Osteocyte (in vitro differentiated cells): ENCODE results near the gene RTF2. TPM values are rescaled to one million over a fixed set of nuclear protein-coding genes. Genes with fewer than 3 reads are reported as not detected.

Source experiments
- DNase-seq: peaks from one replicate; pipeline ENCODE4 v3.0.0; 2021; ENCODE audit warnings: mixed read lengths; ENCODE audit not compliant: unreplicated experiment; ENCODE audit errors: extremely low spot score
- H3K27ac Mint-ChIP-seq: one replicate; pipeline ENCODE4 v1.8.0; 2021; ENCODE audit warnings: mild to moderate bottlenecking, mixed read lengths; ENCODE audit not compliant: unreplicated experiment
- H3K27me3 Mint-ChIP-seq: one replicate; pipeline ENCODE4 v1.8.0; 2021; ENCODE audit warnings: mixed read lengths; ENCODE audit not compliant: unreplicated experiment
- H3K36me3 Mint-ChIP-seq: one replicate; pipeline ENCODE4 v1.8.0; 2021; ENCODE audit warnings: mixed read lengths; ENCODE audit not compliant: unreplicated experiment
- H3K4me1 Mint-ChIP-seq: one replicate; pipeline ENCODE4 v1.8.0; 2021; ENCODE audit warnings: mixed read lengths; ENCODE audit not compliant: unreplicated experiment
- H3K4me3 Mint-ChIP-seq: one replicate; pipeline ENCODE4 v1.8.0; 2021; ENCODE audit warnings: mild to moderate bottlenecking, moderate library complexity, mixed read lengths; ENCODE audit not compliant: unreplicated experiment
- H3K9me3 Mint-ChIP-seq: one replicate; pipeline ENCODE4 v1.8.0; 2021; ENCODE audit warnings: mixed read lengths; ENCODE audit not compliant: unreplicated experiment
- CTCF ChIP-seq: fragments of 200-600 bp; sonication (generic); IDR thresholded peaks from 2 replicates; pipeline ENCODE4 v1.5.0; 2021; ENCODE audit warnings: antibody characterized with exemption, mild to moderate bottlenecking, moderate library complexity
- total RNA-seq: library from RNA; stranded (reverse); gene quantifications from 2 replicates; pipeline ENCODE4 v1.2.1, GENCODE V29; 2021

Gene RTF2
- total RNA-seq, 1 donor from 2014 or later = 85.8 TPM

- peak overlapping the region; percentile 100 for H3K4me3 Mint-ChIP-seq
- no peaks in the 10 kb centered on the region for H3K9me3 Mint-ChIP-seq
- TF ChIP-seq CTCF = no peak
- H3K4me1 Mint-ChIP-seq = peaks cover 19% of the 10 kb centered on the region
- peaks cover 3% of the 10 kb centered on the region for H3K36me3 Mint-ChIP-seq
- no peak for DNase-seq
- peaks cover 6% of the 10 kb centered on the region for H3K27me3 Mint-ChIP-seq
- peak overlapping the region; percentile 99 for H3K27ac Mint-ChIP-seq
These were observed 485 bp upstream of the RTF2 start for GRCh38 chr20:56467968-56468315.

- H3K9me3 Mint-ChIP-seq = no peaks in the 10 kb centered on the region
These were observed 636 bp downstream of the RTF2 start for GRCh38 chr20:56469077-56469449.

GRCh38 chr20:56483970-56484369 is 15.5 kb downstream of the RTF2 start:
- no peaks in the 10 kb centered on the region for H3K27me3 Mint-ChIP-seq
- no peak for TF ChIP-seq CTCF
- H3K4me3 Mint-ChIP-seq = no peak overlapping the region

More at GRCh38 chr20:56469077-56469449, 636 bp downstream of the RTF2 start:
- H3K4me3 Mint-ChIP-seq = peak overlapping the region; percentile 100
- H3K4me1 Mint-ChIP-seq = peaks cover 19% of the 10 kb centered on the region
- TF ChIP-seq CTCF = no peak
- H3K36me3 Mint-ChIP-seq = peaks cover 11% of the 10 kb centered on the region
- H3K27me3 Mint-ChIP-seq = peaks cover 1% of the 10 kb centered on the region
- DNase-seq = no peak
- H3K27ac Mint-ChIP-seq = peak overlapping the region; percentile 99

GRCh38 chr20:56487216-56487615 is 18.8 kb downstream of the RTF2 start:
- peaks cover 49% of the 10 kb centered on the region for H3K36me3 Mint-ChIP-seq

More at GRCh38 chr20:56483970-56484369, 15.5 kb downstream of the RTF2 start:
- H3K27ac Mint-ChIP-seq = no peak overlapping the region
- H3K9me3 Mint-ChIP-seq = no peaks in the 10 kb centered on the region
- H3K4me1 Mint-ChIP-seq = no peaks in the 10 kb centered on the region
- peaks cover 53% of the 10 kb centered on the region for H3K36me3 Mint-ChIP-seq
- no peak for DNase-seq

GRCh38 chr20:56488566-56488965 is 20.1 kb downstream of the RTF2 start:
- DNase-seq = no peak
- no peak overlapping the region for H3K4me3 Mint-ChIP-seq
- no peaks in the 10 kb centered on the region for H3K4me1 Mint-ChIP-seq
- H3K9me3 Mint-ChIP-seq = no peaks in the 10 kb centered on the region
- no peaks in the 10 kb centered on the region for H3K27me3 Mint-ChIP-seq
- H3K36me3 Mint-ChIP-seq = peaks cover 47% of the 10 kb centered on the region
- TF ChIP-seq CTCF = no peak
- H3K27ac Mint-ChIP-seq = no peak overlapping the region

More at GRCh38 chr20:56487216-56487615, 18.8 kb downstream of the RTF2 start:
- no peaks in the 10 kb centered on the region for H3K4me1 Mint-ChIP-seq
- no peak for TF ChIP-seq CTCF
- H3K9me3 Mint-ChIP-seq = no peaks in the 10 kb centered on the region
- DNase-seq = no peak
- no peaks in the 10 kb centered on the region for H3K27me3 Mint-ChIP-seq
- no peak overlapping the region for H3K27ac Mint-ChIP-seq
- H3K4me3 Mint-ChIP-seq = no peak overlapping the region
